Measurements from ENCODE around the gene TMEM207. TPM values are rescaled to one million over a fixed set of nuclear protein-coding genes. Genes with fewer than 3 reads are reported as not detected.
"Not testable (repeated sequence)": the region's sequence is repeated elsewhere in the genome, so short reads cannot be mapped to it uniquely, and the experiment has no call there.

Gene TMEM207
- total RNA-seq, result not detected in 2 replicates
- not detected for polyA plus RNA-seq (2012)

DNA sequence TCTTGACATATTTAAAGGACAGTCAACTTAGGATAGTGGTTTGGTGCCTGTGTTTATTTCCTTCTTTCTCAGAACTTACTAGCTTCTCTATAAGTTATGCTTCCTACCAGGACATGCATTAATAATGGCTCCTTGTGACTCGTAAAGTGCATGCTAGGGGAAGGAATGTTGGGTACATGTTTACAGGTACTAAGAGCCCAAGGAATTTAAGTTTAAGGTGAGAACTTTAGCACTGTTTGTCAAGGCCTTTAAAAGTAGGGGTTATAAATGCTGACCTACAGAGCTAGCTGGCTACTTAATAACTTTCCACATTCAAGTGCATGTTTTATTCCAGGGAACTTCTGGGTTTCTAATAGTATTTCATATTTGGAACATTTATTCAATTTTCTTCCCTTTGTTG, at the start of gene TMEM207:
TSS of gene TMEM207 (minus strand) at position 101 of the 400 bp plus-strand sequence. CDS start at position 9, 92 bp downstream.
- DNase-seq (ENCODE audit: low read depth), result no peak

DNA sequence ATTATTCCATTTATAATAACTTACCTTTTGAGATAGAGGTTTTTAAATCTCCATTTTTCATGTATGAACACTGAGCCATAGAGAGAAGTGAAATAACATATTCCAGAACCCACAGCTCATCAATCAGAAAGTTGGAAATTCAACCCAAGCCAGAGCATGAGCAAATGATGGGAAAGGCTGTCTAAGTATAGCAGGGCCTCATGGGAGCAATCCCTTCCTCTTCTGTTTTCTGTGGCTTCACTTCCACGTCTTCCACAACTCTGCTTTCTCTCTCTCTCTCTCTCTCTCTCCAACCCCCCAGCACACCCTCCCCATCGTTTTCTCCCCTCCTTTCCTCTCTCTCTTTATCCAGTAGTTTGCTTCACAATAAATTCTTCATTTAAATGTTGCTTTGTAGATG, 49.4 kb upstream of the TMEM207 start:
- DNase-seq (ENCODE audit: low read depth), result no peak

DNA sequence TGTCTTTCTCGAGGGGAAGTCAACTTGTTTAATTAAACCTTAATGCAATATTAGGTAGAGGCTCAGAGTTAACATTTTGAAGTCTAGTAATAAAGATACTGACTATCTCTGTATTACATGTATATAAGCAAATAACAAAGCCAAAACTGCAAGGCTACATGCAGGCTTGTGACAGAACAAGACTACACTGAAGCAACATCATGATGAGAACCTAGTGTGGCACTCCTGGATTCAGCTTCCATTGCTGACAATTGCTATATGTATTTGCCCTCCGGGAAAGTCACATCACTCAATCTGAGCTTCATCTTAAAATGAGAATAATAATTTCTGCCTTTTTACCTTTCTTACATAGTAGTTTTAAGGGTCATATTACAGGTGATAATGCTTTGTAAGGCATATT, 48.6 kb upstream of the TMEM207 start:
- DNase-seq (ENCODE audit: low read depth), result no peak

DNA sequence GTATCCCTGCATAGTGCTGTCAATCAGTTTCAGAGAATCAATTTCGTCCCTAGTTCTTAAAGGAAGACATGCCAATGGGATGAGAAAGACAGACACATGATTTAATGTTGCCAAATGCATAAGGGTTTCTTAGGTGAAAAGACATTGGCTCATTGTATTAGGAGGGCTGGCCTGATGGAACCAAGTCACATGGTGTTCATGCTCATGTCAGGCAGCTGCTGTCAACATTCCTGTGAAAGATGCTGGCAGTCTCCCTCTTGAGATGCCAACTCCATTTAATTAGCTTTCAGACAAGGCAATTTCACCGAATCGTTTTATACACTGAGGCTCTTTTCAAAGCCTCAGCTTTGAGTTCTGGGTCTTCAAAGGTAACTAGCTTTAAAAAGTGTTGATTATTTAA, 48.1 kb upstream of the TMEM207 start:
- DNase-seq (ENCODE audit: low read depth), result peak; percentile 70

DNA sequence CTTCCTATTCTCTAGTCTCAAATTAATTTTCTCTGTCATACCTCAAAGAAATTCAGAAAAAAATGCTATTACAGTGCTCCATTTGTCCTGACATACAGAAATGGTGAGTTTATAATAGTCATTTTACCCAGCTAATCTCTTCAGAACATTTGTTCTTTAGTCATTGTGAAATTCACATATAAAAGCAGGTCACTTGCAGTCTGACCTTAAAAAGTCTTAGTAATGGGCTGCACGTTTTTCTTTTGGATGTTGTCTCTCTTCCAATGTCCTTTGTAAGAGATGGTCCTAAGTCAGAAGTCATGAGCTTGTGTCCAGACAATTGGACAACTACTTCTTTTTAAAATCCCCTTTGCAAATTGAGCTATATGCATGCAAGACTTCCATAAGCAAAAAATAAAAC, 47.2 kb upstream of the TMEM207 start:
- no peak for DNase-seq (ENCODE audit: low read depth)

DNA sequence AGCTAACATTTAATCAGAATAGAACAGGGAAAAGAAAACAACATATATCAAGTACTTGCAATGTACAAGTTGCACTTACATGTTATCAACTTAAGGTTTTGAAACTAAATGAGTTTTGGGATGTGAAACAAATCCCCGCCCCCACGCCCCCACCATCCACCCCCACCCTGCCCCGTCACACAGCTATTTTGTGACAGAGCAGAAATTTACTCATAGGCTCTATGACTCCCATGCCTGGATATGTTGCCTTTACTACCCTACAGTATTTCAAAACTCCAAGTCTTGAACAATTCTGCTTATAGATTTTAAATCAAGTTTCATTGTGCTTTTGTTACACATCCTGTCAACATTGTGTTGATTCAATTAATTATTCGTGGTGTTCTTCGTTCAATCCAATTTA, 46.1 kb upstream of the TMEM207 start:
- no peak for DNase-seq (ENCODE audit: low read depth)

DNA sequence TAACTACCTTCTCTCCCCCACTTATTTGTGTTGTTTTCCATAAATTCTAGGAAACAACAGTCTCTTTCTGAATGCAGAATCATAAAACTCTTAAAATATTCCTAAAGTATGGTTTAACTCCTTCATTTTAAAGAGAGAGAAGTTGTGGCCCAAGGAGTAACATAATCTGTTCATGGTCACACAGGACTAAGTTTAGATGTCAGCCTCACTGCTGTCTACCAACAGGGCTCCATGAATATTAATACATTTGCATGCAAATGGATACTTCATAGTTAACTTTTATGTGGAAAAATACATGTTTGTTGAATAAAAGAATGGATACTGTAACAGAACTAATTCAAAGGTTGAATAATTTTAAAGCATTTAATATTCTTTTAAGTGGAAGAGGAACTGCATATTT, 45.7 kb upstream of the TMEM207 start:
- no peak for DNase-seq (ENCODE audit: low read depth)

DNA sequence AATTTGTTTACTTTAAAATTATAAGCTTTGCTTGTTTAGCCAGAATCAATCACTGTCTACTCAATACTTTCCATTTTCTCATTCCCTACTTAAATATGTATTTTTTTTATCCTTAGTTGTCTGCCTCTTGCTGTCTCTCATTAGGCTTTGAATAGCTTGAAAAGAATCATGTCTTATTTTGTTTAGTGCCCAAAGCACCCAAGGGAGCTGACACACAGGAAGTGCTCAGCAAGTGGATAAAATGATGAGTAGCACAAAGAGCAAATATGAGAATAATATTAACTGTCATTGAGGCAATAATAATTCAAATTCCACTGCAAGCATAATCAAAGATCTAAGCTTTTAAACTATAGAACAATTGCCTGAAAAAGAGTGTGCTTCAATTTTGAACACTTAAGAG, 45.2 kb upstream of the TMEM207 start:
- no peak for DNase-seq (ENCODE audit: low read depth)

DNA sequence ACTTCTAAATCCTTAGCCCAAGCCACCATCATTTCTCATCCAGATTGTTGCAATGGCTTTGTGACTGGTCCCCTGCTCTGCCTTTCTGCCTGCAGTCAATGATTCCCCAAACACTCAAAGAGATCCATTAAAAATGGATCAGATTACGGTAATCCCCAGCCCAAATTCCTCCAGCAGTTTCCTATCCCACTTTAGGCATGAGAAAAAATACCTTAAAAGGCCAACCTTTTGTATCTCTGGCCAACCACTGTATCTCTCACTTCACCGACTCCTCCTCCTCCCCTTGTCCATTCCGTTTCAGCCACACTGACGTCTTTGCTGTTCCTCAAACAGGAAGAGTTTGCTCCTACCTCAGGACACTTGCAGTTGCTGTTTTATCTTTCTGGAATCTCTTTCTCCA, 43.3 kb upstream of the TMEM207 start:
- DNase-seq (ENCODE audit: low read depth), result no peak

DNA sequence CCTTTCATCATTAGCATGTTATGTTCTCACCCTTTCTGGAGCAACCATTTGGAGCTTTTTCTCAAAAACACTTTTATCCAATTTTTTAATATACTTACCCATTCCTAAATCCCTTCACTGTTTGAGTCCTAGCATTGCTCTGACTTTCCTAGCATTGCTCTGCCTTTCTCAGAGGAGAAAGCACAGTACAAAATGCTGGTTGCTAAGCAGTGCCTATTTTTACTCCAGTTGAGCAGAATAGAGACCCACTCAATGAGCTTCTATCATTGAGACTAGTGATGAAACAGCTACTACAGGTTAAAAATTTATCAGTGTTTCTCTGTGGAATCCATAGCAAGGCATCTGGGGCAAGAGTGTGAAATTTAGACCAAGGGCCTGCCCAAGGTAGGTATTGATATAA, 42.4 kb upstream of the TMEM207 start:
- DNase-seq (ENCODE audit: low read depth), result no peak

DNA sequence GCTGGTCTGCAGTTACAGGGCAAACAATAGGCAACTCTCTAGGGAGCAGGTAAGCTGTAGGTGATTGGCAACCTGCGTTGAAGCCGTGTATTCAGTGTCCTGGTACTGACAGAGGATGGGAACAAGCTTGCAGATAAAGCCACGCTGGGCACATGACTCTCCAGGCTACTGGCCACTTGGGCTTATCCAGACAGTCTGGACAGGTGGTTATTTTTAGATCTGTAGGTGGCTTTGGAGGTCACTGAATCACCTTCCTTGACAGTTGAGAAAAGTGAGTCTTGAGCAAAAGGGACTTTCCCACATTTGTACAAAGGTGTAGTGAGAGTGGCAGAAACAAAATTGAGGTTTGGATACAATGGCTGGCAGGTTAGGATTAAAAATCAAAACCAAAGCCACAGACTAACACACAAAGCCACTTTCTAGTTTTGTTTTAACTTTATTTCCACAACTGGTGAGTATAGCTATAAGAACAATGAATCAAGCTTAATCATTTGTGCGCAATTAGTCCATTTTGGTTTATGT, 41.9 kb upstream of the TMEM207 start:
- DNase-seq (ENCODE audit: low read depth), result peak; percentile 48

DNA sequence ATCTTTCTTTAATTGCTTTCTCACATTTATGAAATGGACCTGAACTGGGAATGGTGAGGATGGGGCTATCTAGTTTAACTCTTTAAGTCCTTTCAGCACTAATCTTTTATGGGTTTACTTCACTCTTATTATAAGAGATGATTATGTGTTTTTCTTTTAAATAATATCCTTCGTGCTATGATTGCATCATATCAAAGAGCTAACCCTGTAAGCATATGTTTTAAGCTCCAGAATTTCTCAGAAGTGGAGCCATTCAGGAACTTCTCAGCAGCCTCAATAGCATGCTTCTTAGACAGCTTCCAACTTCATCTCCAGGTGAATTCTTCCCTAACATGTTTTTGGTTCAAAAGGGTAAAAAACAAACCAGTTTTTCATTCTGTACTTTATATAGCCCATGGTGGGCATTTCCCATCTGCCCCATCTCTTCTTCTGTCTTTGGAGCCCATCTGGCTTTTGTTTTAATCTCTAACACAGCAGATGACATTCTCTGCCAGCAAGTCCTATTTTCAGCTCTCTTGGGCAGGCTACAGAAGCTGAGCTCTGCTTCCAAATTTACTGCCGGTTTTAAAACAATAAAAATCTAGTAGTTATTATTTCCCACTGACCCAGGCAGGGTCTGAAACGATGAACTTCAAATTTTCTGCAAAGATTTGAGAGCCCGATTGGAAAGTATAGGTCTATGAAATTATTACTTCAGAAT, 37.4 kb upstream of the TMEM207 start:
- peak; percentile 18 for DNase-seq (ENCODE audit: low read depth)

DNA sequence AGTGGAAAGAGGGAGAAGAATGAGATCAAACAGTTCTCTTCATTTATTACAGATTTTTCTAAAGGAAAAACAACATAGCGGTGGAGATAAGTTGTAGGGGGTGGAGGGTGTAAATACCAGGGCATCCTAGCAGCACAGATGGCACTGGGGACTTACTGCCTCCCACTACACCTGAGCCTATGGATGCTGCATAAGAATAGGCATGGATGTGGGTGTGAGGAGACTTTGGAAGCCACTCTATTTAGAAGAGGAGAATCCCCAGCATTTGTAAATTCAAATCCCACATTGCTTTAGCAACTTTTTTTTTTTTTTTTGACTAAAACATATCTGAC, 36.8 kb upstream of the TMEM207 start:
- DNase-seq (ENCODE audit: low read depth), result no peak

DNA sequence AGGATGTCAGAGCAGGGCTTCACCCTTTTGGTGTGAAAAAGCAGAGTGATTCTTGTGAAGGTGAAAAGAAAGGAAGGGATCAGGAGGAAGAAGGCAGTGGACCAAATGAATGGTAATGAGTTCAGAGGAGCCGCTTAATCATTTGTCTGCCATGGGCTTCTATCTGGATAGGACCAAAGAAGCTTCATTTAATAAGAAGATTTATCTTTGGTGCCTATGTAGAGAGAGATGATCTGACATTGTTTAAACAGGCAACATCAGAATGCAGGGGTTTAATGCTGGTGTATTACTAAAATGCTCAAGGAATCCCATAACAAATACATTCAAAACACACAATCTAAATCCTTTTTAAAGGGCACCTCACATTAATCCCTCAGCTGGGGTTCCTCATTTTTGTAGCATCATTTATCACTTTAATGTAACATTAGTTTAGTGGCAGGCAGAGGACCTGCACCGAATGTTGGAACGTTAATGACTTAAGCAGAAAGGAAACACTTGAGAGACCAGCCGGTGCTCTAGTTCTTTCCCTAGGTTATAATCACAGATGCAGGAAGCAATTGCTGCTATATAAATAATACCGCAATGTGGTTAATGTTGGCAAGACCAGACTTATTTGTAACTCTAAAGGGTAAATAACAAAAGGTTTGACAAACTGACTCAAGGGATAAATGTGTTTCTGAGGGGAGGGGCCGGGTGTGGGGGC, 36.3 kb upstream of the TMEM207 start:
- DNase-seq (ENCODE audit: low read depth), result peak; percentile 33

DNA sequence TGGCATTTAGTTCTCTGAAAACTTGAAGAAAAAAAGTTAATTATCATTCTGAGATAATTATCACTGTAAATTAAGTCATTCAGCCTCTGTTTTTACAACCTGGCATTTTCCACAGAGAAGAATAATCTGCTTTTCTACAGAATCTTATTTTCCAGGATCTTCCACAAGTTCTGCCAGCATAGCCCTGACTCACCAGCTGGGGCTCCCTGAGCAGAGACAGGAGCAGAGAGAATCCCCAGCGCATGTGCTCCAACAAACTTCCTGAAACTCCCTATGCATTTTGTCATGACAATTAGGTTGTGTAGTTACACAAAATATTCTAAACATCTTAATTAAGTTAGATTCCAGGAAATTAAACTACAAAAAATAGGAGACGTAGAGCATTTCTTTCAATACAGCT, 32.1 kb upstream of the TMEM207 start:
- DNase-seq (ENCODE audit: low read depth), result no peak

DNA sequence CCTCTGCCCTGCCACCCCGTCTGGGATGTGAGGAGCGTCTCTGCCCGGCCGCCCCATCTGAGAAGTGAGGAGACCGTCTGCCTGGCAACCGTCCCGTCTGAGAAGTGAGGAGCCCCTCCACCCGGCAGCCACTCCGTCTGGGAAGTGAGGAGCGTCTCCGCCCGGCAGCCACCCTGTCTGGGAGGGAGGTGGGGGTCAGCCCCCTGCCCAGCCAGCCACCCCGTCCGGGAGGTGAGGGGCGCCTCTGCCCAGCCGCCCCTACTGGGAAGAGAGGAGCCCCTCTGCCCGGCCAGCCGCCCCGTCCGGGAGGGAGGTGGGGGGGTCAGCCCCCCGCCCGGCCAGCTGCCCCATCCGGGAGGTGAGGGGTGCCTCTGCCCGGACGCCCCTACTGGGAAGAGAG, 23.6 kb upstream of the TMEM207 start:
- not testable (repeated sequence) for DNase-seq (ENCODE audit: low read depth)

DNA sequence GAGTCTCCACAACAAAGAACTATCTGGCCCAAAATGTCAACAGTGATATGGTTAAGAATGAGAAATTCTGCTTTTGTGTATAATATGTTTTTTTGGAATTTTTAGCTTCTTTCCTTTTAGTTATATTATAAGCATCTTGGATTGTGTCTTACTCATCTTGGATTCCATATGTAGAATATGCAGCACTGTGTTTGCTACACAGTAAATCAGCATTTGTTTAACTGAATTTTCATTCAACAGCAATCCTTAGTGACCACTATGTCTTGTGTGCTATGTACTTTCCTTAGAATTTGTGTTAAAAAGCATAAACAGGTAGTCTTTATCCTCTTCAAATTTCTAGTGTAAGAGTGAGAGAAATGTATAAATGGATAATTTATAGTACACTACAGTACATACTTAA, 18.2 kb upstream of the TMEM207 start:
- no peak for DNase-seq (ENCODE audit: low read depth)

DNA sequence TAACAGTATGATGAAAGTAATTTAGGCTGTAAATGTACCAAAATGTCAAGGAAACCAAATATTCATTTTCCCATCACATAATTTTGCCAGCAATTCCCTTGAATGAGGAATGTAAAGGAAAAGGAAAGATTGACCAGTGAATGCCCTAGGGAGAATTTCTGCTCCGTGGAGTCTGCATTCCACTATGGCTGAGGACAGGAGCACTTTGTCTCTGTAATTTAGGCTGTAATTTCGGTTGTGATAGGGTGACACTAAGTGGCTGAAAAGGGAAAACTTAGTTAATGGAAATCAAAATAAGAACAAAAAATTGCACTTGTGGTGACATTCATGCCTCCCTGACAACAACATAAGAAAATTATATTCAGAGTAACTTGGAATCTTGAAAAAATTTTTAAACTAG, 8.3 kb upstream of the TMEM207 start:
- peak; percentile 8 for DNase-seq (ENCODE audit: low read depth)

DNA sequence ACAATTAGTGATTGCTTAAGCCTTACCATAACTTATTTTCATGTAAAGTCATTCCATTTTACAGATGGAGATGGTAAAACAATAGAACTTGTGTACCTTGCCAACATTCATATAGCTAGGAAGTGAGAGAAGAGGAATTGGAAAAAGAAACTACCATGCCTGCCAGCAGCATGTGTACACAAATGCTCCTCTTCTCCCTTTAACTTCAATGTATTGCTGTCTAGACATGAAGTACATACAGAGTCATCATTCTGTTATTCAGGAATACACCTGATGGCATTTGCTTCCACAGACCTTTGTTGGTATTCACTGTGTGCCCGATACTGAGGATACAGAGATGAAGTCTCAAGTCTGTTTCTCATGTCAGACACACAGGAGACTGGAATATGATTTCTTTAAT, 7.1 kb upstream of the TMEM207 start:
- DNase-seq (ENCODE audit: low read depth), result no peak

DNA sequence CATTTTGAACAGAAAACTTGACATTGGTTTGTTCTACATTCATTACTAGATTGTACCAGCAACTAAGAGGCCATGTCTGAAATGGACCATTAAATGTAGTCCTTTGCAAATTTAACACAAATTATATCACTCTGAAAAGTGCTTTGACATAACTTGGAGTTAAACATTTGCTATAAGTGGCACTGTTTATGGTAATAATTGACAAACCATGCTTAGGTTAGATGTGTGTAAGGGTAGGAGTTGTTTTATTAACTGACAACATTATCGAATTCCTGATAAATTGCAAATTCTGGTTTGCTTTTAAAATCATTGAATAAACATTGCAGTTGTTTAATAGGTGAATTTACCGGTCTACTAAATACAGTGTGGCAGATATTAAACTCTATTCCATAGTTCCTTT, 6.1 kb upstream of the TMEM207 start:
- no peak for DNase-seq (ENCODE audit: low read depth)

DNA sequence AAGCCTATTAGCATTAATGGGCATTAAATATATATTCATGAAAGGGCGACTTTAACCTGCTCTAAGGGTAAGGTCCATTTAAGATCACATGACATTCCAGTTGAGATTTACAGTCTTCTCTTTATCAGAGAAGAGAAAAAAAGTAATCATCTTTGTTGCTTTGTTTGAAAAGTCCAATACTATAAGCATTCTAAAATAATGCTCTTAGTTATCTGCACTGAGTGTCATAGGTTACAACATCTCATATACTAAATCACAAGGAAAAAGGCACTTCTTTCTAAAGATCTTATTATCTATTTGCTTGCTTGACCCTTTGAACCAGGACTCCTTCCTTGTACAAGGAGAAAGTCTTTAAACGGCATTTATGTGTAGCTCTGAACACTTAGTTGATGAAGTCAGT, 1.4 kb downstream of the TMEM207 start:
- no peak for DNase-seq (ENCODE audit: low read depth)

DNA sequence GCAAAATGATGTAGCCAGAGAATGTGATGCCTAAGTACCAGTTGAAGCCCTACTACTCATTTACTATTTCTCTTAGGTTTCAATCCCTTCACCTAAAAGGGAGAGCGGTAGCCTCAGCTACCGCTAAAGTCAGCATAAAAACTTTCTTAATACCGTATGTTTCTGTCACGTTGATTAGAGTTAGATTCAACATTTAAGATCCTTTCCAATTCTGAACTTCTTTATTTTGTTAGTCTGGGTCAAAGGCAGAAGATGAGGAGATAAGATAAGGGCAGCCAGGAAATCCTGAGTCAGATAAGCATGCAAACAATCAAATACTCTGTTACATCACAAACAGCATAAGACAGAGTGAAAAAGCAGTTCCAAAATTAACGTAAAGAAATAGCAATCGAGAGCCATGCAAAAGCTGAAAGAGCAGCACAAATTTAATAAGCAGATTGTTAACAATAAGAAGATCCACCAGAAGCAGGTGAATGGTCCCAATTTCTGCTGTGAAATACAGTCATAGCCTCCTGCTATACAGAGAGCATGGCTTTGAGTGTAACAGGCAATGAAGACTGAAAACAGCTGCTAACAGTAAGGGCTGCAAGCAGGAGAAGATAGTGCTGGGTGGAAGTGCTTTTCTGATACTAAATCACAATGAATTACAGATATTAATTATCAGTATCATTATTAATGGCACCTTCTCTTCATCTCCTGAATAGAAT, 3.0 kb downstream of the TMEM207 start:
- peak; percentile 10 for DNase-seq (ENCODE audit: low read depth)
